Retina (tissue), 1 donor: ENCODE measurements around the gene MCRIP2.

Experiments used
- DNase-seq: peaks from one replicate; pipeline ENCODE4 v3.0.0-alpha.2; 2016

The MCRIP2 gene

DNA sequence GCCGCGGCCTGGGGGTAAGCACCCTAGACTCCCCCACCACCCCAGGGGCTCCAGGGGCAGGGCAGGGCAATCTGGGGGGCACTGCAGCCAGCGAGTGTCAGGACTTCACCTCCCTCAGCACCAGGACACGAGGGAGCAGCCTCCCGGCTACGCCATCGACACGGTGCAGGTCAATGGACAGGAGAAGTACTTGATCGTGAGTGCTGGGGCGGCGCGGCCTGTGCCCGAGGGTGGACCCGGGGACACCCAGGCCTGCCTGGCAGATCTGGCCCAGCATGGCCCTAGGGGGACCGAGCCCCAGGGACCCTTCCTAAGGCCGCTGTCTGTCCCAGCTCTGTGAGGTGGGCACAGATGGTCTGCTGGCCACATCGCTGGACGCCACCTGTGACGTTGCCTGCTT lies 30.7 kb downstream of the MCRIP2 start:
- DNase-seq, result no peak

- no peak for DNase-seq
Observed at GRCh38 chr16:672851-673250, 31.2 kb downstream of the MCRIP2 start.

- DNase-seq, result no peak
Observed at GRCh38 chr16:673399-673991, 31.9 kb downstream of the MCRIP2 start.

DNA sequence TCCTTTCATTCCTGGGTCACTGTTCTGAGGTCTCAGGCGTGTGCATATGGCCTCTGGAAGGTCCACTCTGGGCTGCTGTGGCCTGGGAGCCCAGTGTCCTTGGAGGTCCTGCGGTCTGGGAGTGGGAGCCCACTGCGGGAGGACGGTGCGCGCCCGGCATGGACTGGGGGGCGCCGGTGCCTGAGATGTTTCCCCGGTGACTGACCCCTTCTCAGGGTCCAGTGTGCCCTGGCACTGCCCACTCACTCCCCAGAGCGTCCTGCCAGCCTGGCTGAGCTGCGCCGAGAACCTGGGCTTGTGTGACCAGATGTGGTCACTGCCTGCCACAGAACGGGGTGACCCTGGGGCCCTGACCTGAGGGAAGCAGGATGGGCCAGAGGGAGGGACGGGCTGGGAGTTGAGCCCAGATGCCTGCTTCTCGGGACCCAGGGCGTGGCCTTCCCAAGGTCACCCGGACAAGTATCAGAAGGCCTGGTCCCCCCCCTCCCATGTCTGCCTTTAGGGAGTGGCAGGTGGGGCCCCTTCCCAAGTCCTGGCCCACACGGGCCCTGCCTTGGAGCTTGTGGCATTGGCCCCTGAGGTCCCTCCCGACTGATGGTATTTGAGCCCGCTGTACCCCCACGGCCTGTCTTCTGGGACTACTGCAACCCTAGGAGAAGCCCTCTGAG lies 32.7 kb downstream of the MCRIP2 start:
- DNase-seq, result no peak

DNA sequence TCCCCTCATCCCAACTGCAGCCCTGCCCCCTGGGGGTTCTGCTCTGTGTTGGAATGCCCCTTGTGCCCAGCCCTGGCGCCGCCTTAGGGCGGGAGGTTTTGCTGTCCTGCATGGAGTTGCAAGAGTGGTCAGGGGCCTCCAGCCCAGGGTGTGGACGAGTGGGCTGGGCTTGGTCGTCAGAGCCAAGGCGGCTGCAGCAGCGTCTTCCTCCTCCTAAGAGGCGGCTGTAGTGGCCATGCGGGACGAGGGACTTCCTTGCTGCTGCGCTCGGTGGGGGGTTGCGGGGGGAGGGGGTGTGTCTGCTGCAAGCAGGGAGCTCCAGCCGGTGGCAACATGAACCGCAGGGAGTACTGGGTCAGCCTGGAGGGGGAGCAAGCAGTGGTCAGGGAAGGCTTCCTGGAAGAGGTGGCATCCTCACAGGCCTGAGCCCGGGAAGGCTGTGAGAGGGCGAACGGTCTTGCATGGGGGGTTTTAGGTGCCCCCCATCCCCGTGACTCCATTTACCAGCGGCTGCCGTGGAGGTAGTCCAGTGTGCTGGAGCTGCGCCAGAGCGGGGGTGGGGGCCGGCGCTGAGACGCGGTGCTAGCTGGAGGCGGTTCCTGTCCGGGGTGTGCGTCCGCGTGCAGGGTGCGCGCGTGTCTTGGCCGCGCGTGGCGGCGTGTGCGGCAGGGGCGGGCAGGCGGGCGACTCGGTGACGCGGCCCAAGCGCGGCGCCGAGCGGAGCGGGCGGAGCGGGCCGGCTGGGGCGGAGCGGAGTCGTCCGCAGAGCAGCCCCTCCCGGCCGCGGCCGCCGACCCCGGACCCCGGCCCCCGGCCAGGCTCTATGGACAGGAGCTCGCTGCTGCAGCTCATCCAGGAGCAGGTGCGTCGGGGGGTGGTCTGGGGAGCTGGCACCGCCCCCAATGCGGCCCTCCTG lies 33.6 kb downstream of the MCRIP2 start, which contains the start of gene RHBDL1:
RHBDL1 (plus strand) TSS at position 704 of the 916 bp plus-strand sequence; CDS start at position 824, 120 bp downstream.
- no peak for DNase-seq

GRCh38 chr16:675884-676564 lies 34.4 kb downstream of the MCRIP2 start:
- no peak for DNase-seq

DNA sequence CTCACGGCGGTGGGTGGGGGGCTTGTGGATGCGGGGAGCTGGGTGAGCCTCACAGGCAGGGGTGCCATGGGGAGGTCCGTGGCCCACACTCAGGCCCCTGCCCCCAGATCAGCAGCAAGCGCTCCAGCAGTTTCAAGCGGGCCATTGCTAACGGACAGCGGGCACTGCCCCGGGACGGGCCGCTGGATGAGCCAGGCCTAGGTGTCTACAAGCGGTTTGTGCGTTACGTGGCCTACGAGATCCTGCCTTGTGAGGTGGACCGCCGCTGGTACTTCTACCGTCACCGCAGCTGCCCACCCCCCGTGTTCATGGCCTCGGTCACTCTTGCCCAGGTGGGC lies 34.9 kb downstream of the MCRIP2 start:
- DNase-seq, result no peak

DNA sequence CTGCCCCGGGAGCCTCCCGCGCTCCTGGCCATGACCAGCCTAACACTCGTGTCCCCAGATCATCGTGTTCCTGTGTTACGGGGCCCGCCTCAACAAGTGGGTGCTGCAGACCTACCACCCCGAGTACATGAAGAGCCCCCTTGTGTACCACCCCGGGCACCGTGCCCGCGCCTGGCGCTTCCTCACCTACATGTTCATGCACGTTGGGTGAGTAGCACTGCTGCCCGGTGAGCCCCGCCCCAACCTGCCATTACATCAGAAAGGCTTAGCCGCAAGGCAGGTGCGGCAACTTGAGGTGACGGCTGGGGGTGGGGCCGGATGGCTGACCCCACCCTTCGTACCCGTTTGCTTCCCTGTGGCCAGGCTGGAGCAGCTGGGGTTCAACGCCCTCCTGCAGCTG lies 35.3 kb downstream of the MCRIP2 start:
- DNase-seq, result no peak

DNA sequence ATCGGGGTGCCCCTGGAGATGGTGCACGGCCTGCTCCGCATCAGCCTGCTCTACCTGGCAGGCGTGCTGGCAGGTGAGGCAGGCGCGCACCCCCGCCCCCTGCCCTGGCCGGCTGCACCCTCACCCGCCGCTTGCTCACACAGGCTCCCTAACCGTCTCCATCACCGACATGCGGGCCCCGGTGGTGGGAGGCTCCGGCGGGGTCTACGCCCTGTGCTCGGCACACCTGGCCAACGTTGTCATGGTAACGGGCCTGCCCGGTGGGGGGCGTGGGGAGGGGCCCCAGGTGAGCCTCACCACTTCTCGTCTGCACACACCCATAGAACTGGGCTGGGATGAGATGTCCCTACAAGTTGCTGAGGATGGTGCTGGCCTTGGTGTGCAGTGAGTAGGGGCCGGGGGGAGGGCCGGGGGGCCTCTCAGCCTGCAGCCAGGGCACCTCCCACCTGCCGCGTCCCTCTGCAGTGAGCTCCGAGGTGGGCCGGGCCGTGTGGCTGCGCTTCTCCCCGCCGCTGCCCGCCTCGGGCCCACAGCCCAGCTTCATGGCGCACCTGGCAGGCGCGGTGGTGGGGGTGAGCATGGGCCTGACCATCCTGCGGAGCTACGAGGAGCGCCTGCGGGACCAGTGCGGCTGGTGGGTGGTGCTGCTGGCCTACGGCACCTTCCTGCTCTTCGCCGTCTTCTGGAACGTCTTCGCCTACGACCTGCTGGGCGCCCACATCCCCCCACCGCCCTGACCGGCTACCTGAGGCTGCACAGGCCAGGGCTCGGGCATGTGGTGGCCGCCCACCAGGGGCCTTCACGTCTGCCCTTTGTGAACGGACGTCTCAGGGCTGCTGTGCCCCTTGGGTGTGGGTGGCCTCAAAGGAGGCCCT lies 35.9 kb downstream of the MCRIP2 start:
- DNase-seq, result no peak

DNA sequence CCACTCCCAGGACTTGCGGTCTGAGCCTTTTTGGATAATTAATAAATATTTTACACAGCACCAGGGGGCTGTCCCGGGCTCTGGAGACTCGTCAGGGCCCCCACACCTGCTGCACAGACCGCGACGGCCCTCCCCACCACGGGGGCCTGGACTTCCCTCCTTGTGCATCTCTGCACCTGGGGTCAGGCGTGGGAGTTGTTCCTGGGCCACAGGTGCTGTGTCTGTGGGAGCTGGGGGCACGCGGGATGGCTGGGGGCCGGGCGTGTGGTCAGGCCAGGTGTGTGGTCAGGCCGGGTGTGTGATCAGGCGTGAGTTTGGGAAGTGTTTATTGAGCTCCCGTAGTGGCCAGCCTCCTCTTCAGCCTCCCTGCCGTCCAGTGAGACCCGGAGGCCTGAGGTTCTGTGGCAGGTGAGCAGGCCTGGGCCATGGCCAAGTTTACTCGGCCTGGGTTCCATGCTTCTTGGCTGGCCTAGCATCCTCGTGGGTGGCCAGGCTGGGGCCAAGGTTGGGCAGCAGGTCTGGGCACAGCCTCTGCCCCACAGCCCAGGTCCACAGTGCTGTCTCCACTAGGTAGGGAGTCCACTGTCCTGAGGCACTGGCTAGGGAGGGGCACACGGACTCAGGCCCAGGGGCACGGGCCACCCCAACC lies 36.7 kb downstream of the MCRIP2 start:
- DNase-seq, result no peak

- DNase-seq, result peak; percentile 88
Observed at GRCh38 chr16:678858-679813, 37.5 kb downstream of the MCRIP2 start.

DNA sequence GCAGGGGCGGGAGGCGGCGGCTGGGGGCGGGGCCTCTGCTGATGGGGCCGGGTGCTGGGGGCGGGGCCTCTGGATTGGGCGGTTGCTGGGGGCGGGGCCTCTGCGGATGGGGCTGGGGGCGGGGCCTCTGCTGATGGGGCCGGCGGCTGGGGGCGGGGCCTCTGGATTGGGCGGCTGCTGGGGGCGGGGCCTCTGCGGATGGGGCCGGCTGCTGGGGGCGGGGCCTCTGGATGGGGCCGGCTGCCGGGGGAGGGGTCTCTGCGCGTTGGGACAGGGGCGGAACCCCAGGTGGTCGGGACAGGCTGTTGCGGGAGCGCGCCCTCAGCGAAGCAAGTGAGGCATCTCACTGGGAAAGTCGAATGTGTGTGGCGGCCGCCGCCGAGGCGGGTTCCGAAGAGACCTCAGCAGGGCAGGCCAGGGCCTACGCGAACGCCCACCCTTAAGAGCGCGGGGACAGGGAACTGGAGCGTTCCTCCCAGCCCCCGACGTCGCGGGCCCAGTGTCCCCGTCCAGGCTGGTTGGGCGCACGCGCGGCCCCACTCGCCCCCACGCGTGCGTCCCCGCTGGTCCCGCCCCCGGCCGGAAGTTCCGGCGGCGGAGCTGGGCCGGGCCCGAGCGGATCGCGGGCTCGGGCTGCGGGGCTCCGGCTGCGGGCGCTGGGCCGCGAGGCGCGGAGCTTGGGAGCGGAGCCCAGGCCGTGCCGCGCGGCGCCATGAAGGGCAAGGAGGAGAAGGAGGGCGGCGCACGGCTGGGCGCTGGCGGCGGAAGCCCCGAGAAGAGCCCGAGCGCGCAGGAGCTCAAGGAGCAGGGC lies 38.4 kb downstream of the MCRIP2 start, which contains the start of gene STUB1:
STUB1 (plus strand) TSS at position 597 of the 811 bp plus-strand sequence; CDS start at position 713, 116 bp downstream.
- peak; percentile 90 for DNase-seq

- DNase-seq, result no peak
Observed at GRCh38 chr16:680625-680945, 39.0 kb downstream of the MCRIP2 start.

DNA sequence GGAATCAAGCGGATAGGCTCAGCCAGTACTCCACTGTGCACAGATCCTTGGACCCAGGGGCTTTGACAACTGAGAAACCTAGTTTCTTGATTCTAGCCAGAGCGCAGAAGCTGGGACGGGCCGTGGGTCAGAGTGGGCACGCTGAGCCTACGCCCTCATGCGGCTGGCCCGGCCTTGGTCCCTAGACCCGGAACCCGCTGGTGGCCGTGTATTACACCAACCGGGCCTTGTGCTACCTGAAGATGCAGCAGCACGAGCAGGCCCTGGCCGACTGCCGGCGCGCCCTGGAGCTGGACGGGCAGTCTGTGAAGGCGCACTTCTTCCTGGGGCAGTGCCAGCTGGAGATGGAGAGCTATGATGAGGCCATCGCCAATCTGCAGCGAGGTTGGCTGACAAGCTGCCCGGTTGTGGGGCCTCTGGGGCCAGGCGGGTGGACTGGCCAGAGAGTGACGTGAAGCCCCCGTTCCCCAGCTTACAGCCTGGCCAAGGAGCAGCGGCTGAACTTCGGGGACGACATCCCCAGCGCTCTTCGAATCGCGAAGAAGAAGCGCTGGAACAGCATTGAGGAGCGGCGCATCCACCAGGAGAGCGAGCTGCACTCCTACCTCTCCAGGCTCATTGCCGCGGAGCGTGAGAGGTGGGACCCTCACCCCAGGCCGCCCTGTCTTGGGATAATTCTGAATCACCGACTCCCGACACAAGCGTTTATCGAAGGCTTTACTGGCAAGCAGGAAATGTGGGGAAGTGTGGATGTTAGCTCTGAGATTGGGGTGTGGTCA lies 39.5 kb downstream of the MCRIP2 start:
- DNase-seq, result no peak

GRCh38 chr16:681746-682427 lies 40.3 kb downstream of the MCRIP2 start:
- DNase-seq, result no peak

- DNase-seq, result no peak
Observed at GRCh38 chr16:682493-683395, 41.1 kb downstream of the MCRIP2 start.
